Panc1 (cell line): ENCODE data around the gene SLC12A8. TPM values are rescaled to one million over a fixed set of nuclear protein-coding genes. Genes with fewer than 3 reads are reported as not detected.

Experiments
- ATAC-seq: fragments of 200-7000 bp; cut with Tn5 transposase; 2 replicates; pipeline ENCODE4 v1.9.1; 2020; ENCODE audit warnings: mild to moderate bottlenecking, moderate library complexity
- BruUV-seq: library from RNA; stranded (reverse); fragments of 400-500 nt; replicated peaks from 2 replicates; lab custom pipeline; 2021; lab: Mats Ljungman, UMichigan
- CTCF ChIA-PET: fragments of 300-600 bp; sonication (Branson Sonifier 250); formaldehyde crosslinking; loops from one replicate; lab custom pipeline; 2022; ENCODE audit warnings: antibody characterized with exemption; lab: Charles Lee
- POLR2A ChIA-PET: fragments of 300-600 bp; sonication (Branson Sonifier 250); formaldehyde crosslinking; loops from one replicate; lab custom pipeline; 2022; ENCODE audit warnings: antibody characterized with exemption; lab: Charles Lee
- DNase-seq: peaks from one replicate; pipeline ENCODE4 v3.0.0-alpha.2; 2010; ENCODE audit warnings: low read depth, low spot score
- H3K27ac ChIP-seq: 2 replicates; pipeline ENCODE4 v1.5.1; 2011; ENCODE audit warnings: mild to moderate bottlenecking, low read length, inconsistent platforms
- H3K27me3 ChIP-seq: fragments of 200-500 bp; sonication (Bioruptor generic); 2 replicates; pipeline ENCODE4 v1.6.0; 2014; ENCODE audit warnings: low read length, inconsistent platforms; ENCODE audit not compliant: control insufficient read depth, insufficient read depth
- H3K36me3 ChIP-seq: fragments of 200-500 bp; sonication (Bioruptor generic); 2 replicates; pipeline ENCODE4 v1.5.1; 2014; ENCODE audit warnings: inconsistent platforms, mild to moderate bottlenecking, low read length, moderate library complexity; ENCODE audit not compliant: control insufficient read depth, insufficient read depth
- H3K4me1 ChIP-seq: 2 replicates; pipeline ENCODE4 v1.5.1; 2011; ENCODE audit warnings: inconsistent platforms, mild to moderate bottlenecking, low read length, moderate library complexity; ENCODE audit not compliant: control insufficient read depth, insufficient read depth
- H3K4me3 ChIP-seq, 2 experiments: 2 replicates each; pipeline ENCODE4 v1.5.1; 2011 to 2012; ENCODE audit warnings: low read depth in 2 of 2, low read length in 2 of 2, mild to moderate bottlenecking in 2 of 2, inconsistent platforms in 1 of 2, moderate library complexity in 1 of 2
- H3K9me3 ChIP-seq: fragments of 200-500 bp; sonication (Bioruptor generic); 2 replicates; pipeline ENCODE4 v1.5.1; 2014; ENCODE audit warnings: low read depth, mild to moderate bottlenecking, inconsistent platforms, low read length, moderate library complexity; ENCODE audit not compliant: control insufficient read depth, insufficient read depth
- POLR2AphosphoS5 ChIP-seq: IDR thresholded peaks from 2 replicates; pipeline ENCODE4 v1.6.1; 2012; ENCODE audit warnings: mild to moderate bottlenecking, low read depth, low read length, moderate library complexity
- REST ChIP-seq, 2 experiments: IDR thresholded peaks; 2 replicates each; pipeline ENCODE4 v1.6.1; 2011 to 2012; ENCODE audit warnings: low read depth in 2 of 2, control low read depth in 1 of 2, low read length in 1 of 2, mild to moderate bottlenecking in 1 of 2, moderate library complexity in 1 of 2; ENCODE audit not compliant: insufficient read depth in 1 of 2
- SIN3A ChIP-seq: IDR thresholded peaks from 2 replicates; pipeline ENCODE4 v1.6.1; 2012; ENCODE audit warnings: low read depth, mild to moderate bottlenecking, low read length, moderate library complexity, borderline replicate concordance; ENCODE audit not compliant: insufficient read depth
- TCF7L2 ChIP-seq: IDR thresholded peaks from 2 replicates; pipeline ENCODE4 v1.6.1; 2011; ENCODE audit warnings: mild to moderate bottlenecking, low read depth, low read length, inconsistent platforms
- in situ Hi-C: cut with HindIII; loops from 2 replicates; pipeline ENCODE4 v1.10.0; 2016; ENCODE audit warnings: low sequenced_read_pairs, low pct_unique_long_range_greater_than_20kb
- intact Hi-C: fragments of 100-400 bp; cut with micrococcal nuclease; formaldehyde crosslinking; loops from one replicate; pipeline ENCODE4 v1.10.0; 2022; ENCODE audit not compliant: unreplicated experiment
- total RNA-seq: library from RNA; stranded (reverse); gene quantifications from one replicate; pipeline ENCODE4 v1.2.1, GENCODE V29; 2021; ENCODE audit not compliant: unreplicated experiment
- TF ChIP-seq, protein P1 (sequence below): fragments of 450-650 bp; IDR thresholded peaks from 2 replicates; pipeline ENCODE4 v1.5.1; 2017; ENCODE audit warnings: mild to moderate bottlenecking

The SLC12A8 gene
- total RNA-seq, 1 experiment from 2014 or later: 7.0 TPM

- Histone ChIP-seq H3K4me1 (no peaks in the 10 kb centered on the region), H3K36me3 (no peaks in the 10 kb centered on the region), H3K9me3 (no peaks in the 10 kb centered on the region), H3K4me3 (no peak overlapping the region), H3K27ac (no peak overlapping the region), H3K27me3 (peaks cover 4% of the 10 kb centered on the region)
- ATAC-seq: no peak
- ChIA-PET CTCF (no interaction called here), POLR2A (no interaction called here)
- intact Hi-C loops (no loop called here), in situ Hi-C loops (no loop called here)
- DNase-seq: no peak
- BruUV-seq: no TSS peak
- TF ChIP-seq POLR2AphosphoS5: no peak
- TF ChIP-seq, protein P1, sequence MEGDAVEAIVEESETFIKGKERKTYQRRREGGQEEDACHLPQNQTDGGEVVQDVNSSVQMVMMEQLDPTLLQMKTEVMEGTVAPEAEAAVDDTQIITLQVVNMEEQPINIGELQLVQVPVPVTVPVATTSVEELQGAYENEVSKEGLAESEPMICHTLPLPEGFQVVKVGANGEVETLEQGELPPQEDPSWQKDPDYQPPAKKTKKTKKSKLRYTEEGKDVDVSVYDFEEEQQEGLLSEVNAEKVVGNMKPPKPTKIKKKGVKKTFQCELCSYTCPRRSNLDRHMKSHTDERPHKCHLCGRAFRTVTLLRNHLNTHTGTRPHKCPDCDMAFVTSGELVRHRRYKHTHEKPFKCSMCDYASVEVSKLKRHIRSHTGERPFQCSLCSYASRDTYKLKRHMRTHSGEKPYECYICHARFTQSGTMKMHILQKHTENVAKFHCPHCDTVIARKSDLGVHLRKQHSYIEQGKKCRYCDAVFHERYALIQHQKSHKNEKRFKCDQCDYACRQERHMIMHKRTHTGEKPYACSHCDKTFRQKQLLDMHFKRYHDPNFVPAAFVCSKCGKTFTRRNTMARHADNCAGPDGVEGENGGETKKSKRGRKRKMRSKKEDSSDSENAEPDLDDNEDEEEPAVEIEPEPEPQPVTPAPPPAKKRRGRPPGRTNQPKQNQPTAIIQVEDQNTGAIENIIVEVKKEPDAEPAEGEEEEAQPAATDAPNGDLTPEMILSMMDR: no peak
- TF ChIP-seq REST (IDR thresholded peaks at IDR 0.05; ENCODE audit: insufficient read depth in 1 of 2, low read depth in 2 of 2, low read length in 1 of 2): no peak
- no peak for TF ChIP-seq SIN3A
- no peak for TF ChIP-seq TCF7L2
Measured at GRCh38 chr3:125213946-125214542, 1.5 kb upstream of the SLC12A8 start.

GRCh38 chr3:125213364-125213755 is 812 bp upstream of the SLC12A8 start:
- no TSS peak for BruUV-seq
- Histone ChIP-seq H3K27ac (no peak overlapping the region), H3K9me3 (no peaks in the 10 kb centered on the region), H3K27me3 (peaks cover 4% of the 10 kb centered on the region), H3K4me1 (no peaks in the 10 kb centered on the region), H3K4me3 (peak overlapping the region in 1 of 2 experiments; percentile 57; a peak in 1 of 4 replicates), H3K36me3 (no peaks in the 10 kb centered on the region)
- in situ Hi-C loops: no loop called here
- intact Hi-C loops: no loop called here
- TF ChIP-seq, protein P1: no peak
- ATAC-seq (no peak), DNase-seq (no peak)
- ChIA-PET CTCF (no interaction called here), POLR2A (no interaction called here)
